GM12878 (cell line): ENCODE measurements around the gene RAB29. TPM values are rescaled to one million over a fixed set of nuclear protein-coding genes. Genes with fewer than 3 reads are reported as not detected.

Source experiments
- ATAC-seq: fragments of 200-7000 bp; cut with Tn5 transposase; 3 replicates; pipeline ENCODE4 v1.9.1; 2020; ENCODE audit warnings: mild to moderate bottlenecking, moderate library complexity
- BruUV-seq: library from RNA; stranded (reverse); fragments of 400-500 nt; replicated peaks from 2 replicates; lab custom pipeline; 2021; lab: Mats Ljungman, UMichigan
- CTCF ChIA-PET: fragments of 300-600 bp; sonication (Branson Sonifier 250); formaldehyde crosslinking; extraction: SDS; loops from one replicate; lab custom pipeline; 2021; ENCODE audit warnings: inconsistent platforms; lab: Yijun Ruan, JAX
- POLR2A ChIA-PET: fragments of 350-600 bp; formaldehyde crosslinking; extraction: SDS; loops from one replicate; lab custom pipeline; 2021; ENCODE audit warnings: inconsistent platforms; lab: Charles Lee
- RAD21 ChIA-PET: fragments of 300-600 bp; sonication (Branson Sonifier 250); formaldehyde crosslinking; loops from one replicate; lab custom pipeline; 2023; ENCODE audit warnings: antibody characterized with exemption; ENCODE audit not compliant: unreplicated experiment; lab: Charles Lee
- SMC1A ChIA-PET: fragments of 300-600 bp; sonication (Branson Sonifier 250); formaldehyde crosslinking; loops from one replicate; lab custom pipeline; 2023; ENCODE audit not compliant: unreplicated experiment, uncharacterized antibody; lab: Charles Lee
- DNase-seq: peaks from one replicate; pipeline ENCODE4 v3.0.0-alpha.2; 2011; ENCODE audit warnings: low read depth, low spot score
- FAIRE-seq: peaks from 3 replicates; lab custom pipeline; 2011; peaks lifted over from hg19 to GRCh38; lab: Jason Lieb, UNC
- H2AFZ ChIP-seq: 2 replicates; pipeline ENCODE4 v1.6.0; 2011; ENCODE audit warnings: low read depth, low read length, control low read depth; ENCODE audit not compliant: control insufficient read depth
- H3K27ac ChIP-seq: 2 replicates; pipeline ENCODE4 v1.5.1; 2011; ENCODE audit warnings: control low read depth; ENCODE audit not compliant: control insufficient read depth, insufficient read depth
- H3K27me3 ChIP-seq, 2 experiments: replicated peaks in 1 of 2; 2 replicates each; pipeline versions ENCODE4 v1.6.0 to v1.6.1; 2011; ENCODE audit warnings: low read length in 1 of 2; ENCODE audit not compliant: control insufficient read depth in 2 of 2, insufficient read depth in 2 of 2
- H3K36me3 ChIP-seq, 2 experiments: 2 replicates each; pipeline ENCODE4 v1.5.1; 2011; ENCODE audit warnings: low read length in 1 of 2; ENCODE audit not compliant: control insufficient read depth in 2 of 2, insufficient read depth in 2 of 2
- H3K4me1 ChIP-seq: 2 replicates; pipeline ENCODE4 v1.6.1; 2011; ENCODE audit warnings: mild to moderate bottlenecking, low read length, moderate library complexity, mixed read lengths; ENCODE audit not compliant: control insufficient read depth, insufficient read depth
- H3K4me2 ChIP-seq: 2 replicates; pipeline ENCODE4 v1.6.0; 2011; ENCODE audit warnings: control low read depth; ENCODE audit not compliant: control insufficient read depth, insufficient read depth
- H3K4me3 ChIP-seq: fragments of 200-600 bp; sonication (generic); 2 replicates; pipeline ENCODE4 v1.5.1; 2016
- H3K79me2 ChIP-seq: 2 replicates; pipeline ENCODE4 v1.6.0; 2011; ENCODE audit warnings: low read length; ENCODE audit not compliant: control insufficient read depth, insufficient read depth
- H3K9ac ChIP-seq: 2 replicates; pipeline ENCODE4 v1.8.0; 2011; ENCODE audit warnings: low read length, control low read depth, mixed read lengths; ENCODE audit not compliant: control insufficient read depth, insufficient read depth
- H3K9me3 ChIP-seq: replicated peaks from 3 replicates; pipeline ENCODE4 v1.5.1; 2011; ENCODE audit warnings: mild to moderate bottlenecking, low read length; ENCODE audit not compliant: control insufficient read depth, insufficient read depth
- H4K20me1 ChIP-seq: 2 replicates; pipeline ENCODE4 v1.6.0; 2011; ENCODE audit not compliant: control insufficient read depth, insufficient read depth
- BRCA1 ChIP-seq: IDR thresholded peaks from 2 replicates; pipeline ENCODE4 v1.6.1; 2011; ENCODE audit warnings: low read depth, low read length, improper control_type of control experiment
- CHD1 ChIP-seq: IDR thresholded peaks from 2 replicates; pipeline ENCODE4 v1.6.1; 2012; ENCODE audit warnings: low read depth, low read length, improper control_type of control experiment
- ETV6 ChIP-seq, 2 experiments: fragments of 450-650 bp in 1 of 2; IDR thresholded peaks in 1 of 2; conservative IDR thresholded peaks in 1 of 2; 2 replicates each; pipeline ENCODE4 v1.6.1; 2014; ENCODE audit warnings: antibody characterized with exemption in 1 of 2, borderline replicate concordance in 1 of 2, low read depth in 1 of 2, mild to moderate bottlenecking in 1 of 2, moderate library complexity in 1 of 2
- FOXM1 ChIP-seq: IDR thresholded peaks from 2 replicates; pipeline ENCODE4 v1.6.1; 2012; ENCODE audit warnings: low read depth, mild to moderate bottlenecking, inconsistent platforms, low read length, moderate library complexity
- GABPA ChIP-seq: IDR thresholded peaks from 2 replicates; pipeline ENCODE4 v1.6.1; 2014; ENCODE audit warnings: antibody characterized with exemption, low read depth, mild to moderate bottlenecking, inconsistent platforms
- HCFC1 ChIP-seq: fragments of 150-350 bp; IDR thresholded peaks from 2 replicates; pipeline ENCODE4 v1.6.1; 2014; ENCODE audit warnings: low read length
- HDAC2 ChIP-seq: fragments of 200-600 bp; sonication (generic); IDR thresholded peaks from 2 replicates; pipeline ENCODE4 v1.6.1; 2017
- JUNB ChIP-seq: IDR thresholded peaks from 2 replicates; pipeline ENCODE4 v1.6.1; 2016; ENCODE audit warnings: antibody characterized with exemption, mild to moderate bottlenecking
- MYC ChIP-seq: IDR thresholded peaks from 2 replicates; pipeline ENCODE4 v1.6.1; 2011; ENCODE audit warnings: mild to moderate bottlenecking, low read length, moderate library complexity, inconsistent platforms; ENCODE audit not compliant: insufficient read depth, insufficient replicate concordance, insufficient read length, severe bottlenecking
- NR2F1 ChIP-seq: fragments of 450-650 bp; conservative IDR thresholded peaks from 2 replicates; pipeline ENCODE4 v1.6.1; 2017; ENCODE audit warnings: mild to moderate bottlenecking
- PAX8 ChIP-seq: fragments of 450-650 bp; IDR thresholded peaks from 2 replicates; pipeline ENCODE4 v1.6.1; 2017; ENCODE audit warnings: mild to moderate bottlenecking, moderate library complexity
- RELA ChIP-seq: fragments of 450-650 bp; IDR thresholded peaks from 2 replicates; pipeline ENCODE4 v1.8.0; 2014; ENCODE audit warnings: borderline replicate concordance; ENCODE audit not compliant: partially characterized antibody
- SIN3A ChIP-seq: IDR thresholded peaks from 2 replicates; pipeline ENCODE4 v1.6.1; 2012; ENCODE audit warnings: low read depth, low read length, improper control_type of control experiment
- SMAD1 ChIP-seq: fragments of 450-650 bp; IDR thresholded peaks from 2 replicates; pipeline ENCODE4 v1.6.1; 2018; ENCODE audit warnings: mild to moderate bottlenecking, low read depth; ENCODE audit not compliant: partially characterized antibody
- SUPT20H ChIP-seq: IDR thresholded peaks from 2 replicates; pipeline ENCODE4 v1.6.1; 2011; ENCODE audit warnings: low read depth, mild to moderate bottlenecking, low read length, moderate library complexity, borderline replicate concordance; ENCODE audit not compliant: control insufficient read depth
- ZBED1 ChIP-seq: IDR thresholded peaks from 2 replicates; pipeline ENCODE4 v1.6.1; 2016; ENCODE audit warnings: borderline replicate concordance
- ZNF217 ChIP-seq: fragments of 450-650 bp; IDR thresholded peaks from 2 replicates; pipeline ENCODE4 v1.6.1; 2017; ENCODE audit warnings: antibody characterized with exemption, mild to moderate bottlenecking
- WGBS: methylation state at CpG from one replicate; pipeline ENCODE4 v1.1.6; 2016; ENCODE audit warnings: low lambda C conversion rate; ENCODE audit not compliant: insufficient replicate concordance, insufficient coverage; ENCODE audit errors: missing lambda C conversion rate; 5-methylcytosine and 5-hydroxymethylcytosine counted together
- in situ Hi-C: fragments of 300-500 bp; cut with MboI; formaldehyde crosslinking; loops from 9 replicates; pipeline ENCODE4 v1.14.3; 2018; ENCODE audit warnings: mixed read lengths
- intact Hi-C: fragments of 100-400 bp; cut with micrococcal nuclease; formaldehyde crosslinking; loops from one replicate; pipeline ENCODE4 v1.14.2; 2022; ENCODE audit not compliant: unreplicated experiment
- polyA plus RNA-seq, 11 experiments: library from polyadenylated mRNA; depleted of rRNA in 4 of 11; unstranded in 6 of 11; stranded (reverse) in 5 of 11; fragments of >200 nt; fragmentation: Nextera tagmentation in 4 of 11; fragmentation: Illumina TruSeq in 1 of 11; extraction: Ambion mirVana in 4 of 11; extraction: Trizol in 1 of 11; gene quantifications; 1 replicate in 1 of 11; 2 replicates in 10 of 11; pipeline versions ENCODE4 v1.2.1 to v1.2.3, GENCODE V29; 2011 to 2016; ENCODE audit warnings: inconsistent platforms in 2 of 11, missing spikeins in 2 of 11, low read depth in 1 of 11
- total RNA-seq, 4 experiments: library from RNA; depleted of rRNA in 3 of 4; stranded (reverse); fragments of >200 nt in 3 of 4; fragmentation: Illumina TruSeq in 1 of 4; extraction: Trizol in 1 of 4; gene quantifications; 2 replicates each; pipeline versions ENCODE4 v1.2.1 to v1.2.3, GENCODE V29; 2013 to 2021
- TF ChIP-seq, protein P1 (sequence below): fragments of 450-650 bp; IDR thresholded peaks from 2 replicates; pipeline ENCODE4 v1.6.1; 2014; ENCODE audit warnings: mild to moderate bottlenecking
- TF ChIP-seq, protein P2 (sequence below): fragments of 450-650 bp; IDR thresholded peaks from 2 replicates; pipeline ENCODE4 v1.6.1; 2017; ENCODE audit warnings: low read depth, mild to moderate bottlenecking, moderate library complexity

The RAB29 gene
- total and polyA plus RNA-seq, 10 of the 15 experiments (the other 5 are each of a cell fraction or from before 2014, with no cell fraction given) = 11.7 to 74.5 (median 15.0) TPM

DNA sequence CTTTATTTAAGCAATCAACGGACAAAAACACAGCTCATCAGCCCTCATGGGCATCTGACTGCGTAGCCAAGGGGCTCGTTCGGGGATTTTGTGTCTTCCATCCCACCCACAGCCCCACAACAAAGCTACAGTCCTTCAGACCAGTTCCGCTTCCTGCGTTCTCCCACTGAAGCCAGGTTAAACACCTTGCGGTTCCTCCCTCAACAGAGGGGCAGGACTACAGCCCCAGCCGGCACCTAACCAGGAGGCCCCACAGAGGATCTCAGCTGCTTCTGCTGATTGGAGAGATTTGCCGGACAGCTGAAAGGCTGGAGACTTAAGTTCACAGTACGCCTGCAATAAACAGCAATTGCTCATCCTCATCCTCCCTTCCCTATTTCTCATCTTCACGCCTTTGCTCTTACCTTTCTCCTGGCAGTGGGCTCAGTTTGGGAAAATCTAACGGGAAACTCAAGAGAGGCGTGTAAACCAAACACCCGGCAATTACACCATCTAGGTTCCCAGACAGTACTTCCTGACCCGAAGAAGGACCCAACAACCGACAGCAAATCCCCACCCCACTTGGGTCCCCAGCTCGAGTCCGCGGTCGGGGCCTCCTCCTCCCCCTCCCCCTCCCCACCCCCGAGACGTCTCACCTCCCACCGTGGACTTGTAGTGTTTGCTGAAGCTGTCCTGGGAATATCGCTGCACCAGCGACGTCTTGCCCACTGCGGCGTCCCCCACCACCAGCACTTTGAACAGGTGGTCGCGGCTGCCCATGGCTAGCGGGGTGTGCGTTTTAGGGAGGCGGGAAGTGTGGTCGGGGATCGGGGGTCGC, 876 bp downstream of the RAB29 start (continued):
- TF ChIP-seq, protein P1, sequence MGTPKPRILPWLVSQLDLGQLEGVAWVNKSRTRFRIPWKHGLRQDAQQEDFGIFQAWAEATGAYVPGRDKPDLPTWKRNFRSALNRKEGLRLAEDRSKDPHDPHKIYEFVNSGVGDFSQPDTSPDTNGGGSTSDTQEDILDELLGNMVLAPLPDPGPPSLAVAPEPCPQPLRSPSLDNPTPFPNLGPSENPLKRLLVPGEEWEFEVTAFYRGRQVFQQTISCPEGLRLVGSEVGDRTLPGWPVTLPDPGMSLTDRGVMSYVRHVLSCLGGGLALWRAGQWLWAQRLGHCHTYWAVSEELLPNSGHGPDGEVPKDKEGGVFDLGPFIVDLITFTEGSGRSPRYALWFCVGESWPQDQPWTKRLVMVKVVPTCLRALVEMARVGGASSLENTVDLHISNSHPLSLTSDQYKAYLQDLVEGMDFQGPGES = no peak
- TF ChIP-seq HCFC1 (no peak), SUPT20H (no peak), CHD1 (no peak), SMAD1 (no peak), PAX8 (no peak)

DNA sequence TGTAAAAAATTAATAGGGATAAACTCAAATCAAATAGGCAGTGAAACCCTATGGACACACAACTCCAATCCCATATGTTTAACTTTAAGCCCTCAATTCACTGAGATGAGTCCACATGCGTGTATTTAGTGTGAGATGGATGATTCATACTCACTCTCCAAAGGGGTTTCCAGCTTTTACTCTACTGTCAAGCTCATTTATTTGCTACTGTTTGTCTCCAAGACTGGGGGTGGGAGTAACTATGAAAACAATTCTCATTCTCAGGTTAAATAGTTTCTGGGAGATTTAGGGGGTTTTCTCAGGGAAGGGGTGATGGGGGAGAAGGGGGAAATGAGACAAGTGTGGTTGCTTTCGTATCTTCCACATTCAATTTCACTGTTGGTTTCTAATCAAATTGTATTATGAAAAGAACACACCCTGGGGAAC, 2.7 kb downstream of the RAB29 start:
- no peak overlapping the region for H2AFZ ChIP-seq
- peaks cover 9% of the 10 kb centered on the region for H3K79me2 ChIP-seq
- peak overlapping the region; percentile 90 for H3K4me2 ChIP-seq
- BruUV-seq = no TSS peak
- DNase-seq = peak; percentile 71
- no peak overlapping the region for H3K9ac ChIP-seq
- peak overlapping the region; percentile 8; the same call in 1 of the 2 replicates for H3K27ac ChIP-seq
- 0 out of 2 replicates have a peak overlapping the region, but pooled peaks have one; percentile 52 for H3K4me3 ChIP-seq
- SMC1A ChIA-PET = interaction anchor here (0.7 to 3.5 kb wide), 14 partner anchors 9 to 181 kb away, joined by 3 to 30 read pairs (median 6); partner anchors contain the start of gene NUCKS1
- POLR2A ChIA-PET = interaction anchor here (0.7 to 3.4 kb wide), 17 partner anchors 12 to 718 kb away, joined by 3 to 28 read pairs (median 4); partner anchors contain the start of gene SLC41A1
- in situ Hi-C loops = no loop called here
- intact Hi-C loops = no loop called here
- H3K36me3 ChIP-seq = no peaks in the 10 kb centered on the region; a peak in 1 of 4 replicates
- peaks cover 12% of the 10 kb centered on the region for H3K4me1 ChIP-seq
- 24% methylated on average over 2 of the region's 2 CpGs for WGBS
- peak; percentile 56 for FAIRE-seq
- no peaks in the 10 kb centered on the region for H3K27me3 ChIP-seq
- no peaks in the 10 kb centered on the region for H3K9me3 ChIP-seq
- ATAC-seq = peak; percentile 60
- CTCF ChIA-PET = interaction anchor here (0.6 to 7.4 kb wide), 10 partner anchors 9 to 114 kb away, joined by 3 to 59 read pairs (median 5); no protein-coding TSS in a partner anchor
- RAD21 ChIA-PET = interaction anchor here (0.6 to 5.0 kb wide), 18 partner anchors 9 to 285 kb away, joined by 3 to 56 read pairs (median 4); partner anchors contain the start of genes ELK4 and NUCKS1
- H4K20me1 ChIP-seq = no peaks in the 10 kb centered on the region
- TF ChIP-seq ETV6 (conservative IDR thresholded peaks at IDR 0.05 in 1 of 2, IDR thresholded peaks at IDR 0.05 in 1 of 2; ENCODE audit: borderline replicate concordance in 1 of 2, low read depth in 1 of 2) (peak in 1 of 2 experiments; percentile 57; a peak in 1 of 4 replicates), RELA (peak; percentile 70), BRCA1 (no peak), HDAC2 (no peak), FOXM1 (peak; percentile 88), ZBED1 (0 out of 2 replicates have a peak, but pooled peaks have one; percentile 35), GABPA (0 out of 2 replicates have a peak, but pooled peaks have one; percentile 22), ZNF217 (0 out of 2 replicates have a peak, but pooled peaks have one; percentile 18), JUNB (peak; percentile 66), SIN3A (no peak), NR2F1 (no peak), MYC (no peak)
- TF ChIP-seq, protein P2, sequence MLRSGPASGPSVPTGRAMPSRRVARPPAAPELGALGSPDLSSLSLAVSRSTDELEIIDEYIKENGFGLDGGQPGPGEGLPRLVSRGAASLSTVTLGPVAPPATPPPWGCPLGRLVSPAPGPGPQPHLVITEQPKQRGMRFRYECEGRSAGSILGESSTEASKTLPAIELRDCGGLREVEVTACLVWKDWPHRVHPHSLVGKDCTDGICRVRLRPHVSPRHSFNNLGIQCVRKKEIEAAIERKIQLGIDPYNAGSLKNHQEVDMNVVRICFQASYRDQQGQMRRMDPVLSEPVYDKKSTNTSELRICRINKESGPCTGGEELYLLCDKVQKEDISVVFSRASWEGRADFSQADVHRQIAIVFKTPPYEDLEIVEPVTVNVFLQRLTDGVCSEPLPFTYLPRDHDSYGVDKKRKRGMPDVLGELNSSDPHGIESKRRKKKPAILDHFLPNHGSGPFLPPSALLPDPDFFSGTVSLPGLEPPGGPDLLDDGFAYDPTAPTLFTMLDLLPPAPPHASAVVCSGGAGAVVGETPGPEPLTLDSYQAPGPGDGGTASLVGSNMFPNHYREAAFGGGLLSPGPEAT = peak; percentile 96
